Measurements from ENCODE around the gene CAMTA1. TPM values are rescaled to one million over a fixed set of nuclear protein-coding genes. Genes with fewer than 3 reads are reported as not detected.

CAMTA1 gene
- polyA plus RNA-seq, 1 of the 3 experiments (the other 2 are of a cell fraction) = 63.1 TPM

DNA sequence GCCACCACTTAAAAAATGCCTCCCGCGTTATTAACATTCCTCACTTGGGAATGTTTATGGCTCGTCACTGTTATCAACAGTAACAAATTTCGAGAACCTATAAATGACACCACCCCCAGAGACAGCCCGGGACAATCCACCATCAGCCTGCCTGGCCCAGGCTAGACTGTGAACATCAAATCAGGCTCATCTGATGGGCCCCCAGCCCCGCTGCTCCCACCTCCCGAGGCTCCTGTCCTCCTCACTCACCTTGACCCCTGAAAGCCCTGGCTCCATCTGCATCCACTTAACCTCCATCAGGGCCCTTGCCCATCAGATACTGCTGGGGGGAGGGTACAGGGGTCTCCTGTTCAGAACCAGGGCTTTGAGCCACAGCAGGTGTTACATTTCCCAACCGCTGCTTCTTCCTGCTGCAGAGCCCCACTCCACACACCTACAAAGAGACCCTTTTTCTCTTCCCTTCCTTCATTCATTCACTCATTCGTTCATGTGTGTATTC lies 829.4 kb downstream of the CAMTA1 start:
- Histone ChIP-seq H2AFZ (ENCODE audit: low read depth) (no peak overlapping the region), H3K27ac (ENCODE audit: low read depth in 2 of 2, low read length in 1 of 2) (peak overlapping the region in 1 of 2 experiments; percentile 60; a peak in 2 of 4 replicates), H3K9me2 (no peaks in the 10 kb centered on the region), H3K27me3 (ENCODE audit: insufficient read depth) (no peaks in the 10 kb centered on the region), H3K9me3 (no peaks in the 10 kb centered on the region), H3K79me2 (ENCODE audit: insufficient read depth) (no peaks in the 10 kb centered on the region), H3K4me3 (ENCODE audit: low read depth in 2 of 2, low read length in 1 of 2) (no peak overlapping the region), H3K9ac (no peak overlapping the region), H3K36me3 (replicated peaks in 1 of 2; ENCODE audit: control insufficient read depth in 1 of 2, insufficient read depth in 2 of 2, low read length in 1 of 2) (no peaks in the 10 kb centered on the region), H3K4me1 (ENCODE audit: control insufficient read depth in 1 of 2, insufficient read depth in 2 of 2, low read depth in 1 of 2, low read length in 1 of 2) (peaks cover 0 to 65% of the 10 kb centered on the region in 2 experiments; a peak in 2 of 4 replicates), H4K20me1 (ENCODE audit: insufficient read depth) (no peaks in the 10 kb centered on the region), H3F3A (replicated peaks; ENCODE audit: insufficient read depth) (no peaks in the 10 kb centered on the region), H3K4me2 (no peak overlapping the region)
- POLR2A ChIA-PET = interaction anchor here (1.6 kb wide), 1 partner anchor 14 kb away, joined by 8 read pairs; no protein-coding TSS in a partner anchor
- DNase-seq = peak; percentile 73
- TF ChIP-seq, protein P1, sequence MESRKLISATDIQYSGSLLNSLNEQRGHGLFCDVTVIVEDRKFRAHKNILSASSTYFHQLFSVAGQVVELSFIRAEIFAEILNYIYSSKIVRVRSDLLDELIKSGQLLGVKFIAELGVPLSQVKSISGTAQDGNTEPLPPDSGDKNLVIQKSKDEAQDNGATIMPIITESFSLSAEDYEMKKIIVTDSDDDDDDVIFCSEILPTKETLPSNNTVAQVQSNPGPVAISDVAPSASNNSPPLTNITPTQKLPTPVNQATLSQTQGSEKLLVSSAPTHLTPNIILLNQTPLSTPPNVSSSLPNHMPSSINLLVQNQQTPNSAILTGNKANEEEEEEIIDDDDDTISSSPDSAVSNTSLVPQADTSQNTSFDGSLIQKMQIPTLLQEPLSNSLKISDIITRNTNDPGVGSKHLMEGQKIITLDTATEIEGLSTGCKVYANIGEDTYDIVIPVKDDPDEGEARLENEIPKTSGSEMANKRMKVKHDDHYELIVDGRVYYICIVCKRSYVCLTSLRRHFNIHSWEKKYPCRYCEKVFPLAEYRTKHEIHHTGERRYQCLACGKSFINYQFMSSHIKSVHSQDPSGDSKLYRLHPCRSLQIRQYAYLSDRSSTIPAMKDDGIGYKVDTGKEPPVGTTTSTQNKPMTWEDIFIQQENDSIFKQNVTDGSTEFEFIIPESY (IDR thresholded peaks at IDR 0.05; ENCODE audit: borderline replicate concordance, low read depth) = no peak
- TF ChIP-seq MXI1 (IDR thresholded peaks at IDR 0.05; ENCODE audit: low read depth, low read length) (no peak), RAD21 (IDR thresholded peaks at IDR 0.05; ENCODE audit: low read length) (no peak), CHD2 (IDR thresholded peaks at IDR 0.05; ENCODE audit: low read length, partially characterized antibody) (peak; percentile 51), YY1 (IDR thresholded peaks at IDR 0.05; ENCODE audit: low read depth) (no peak), EP300 (IDR thresholded peaks at IDR 0.05; ENCODE audit: borderline replicate concordance in 1 of 2, low read depth in 1 of 2, low read length in 1 of 2) (peak in 1 of 2 experiments; percentile 79; a peak in 2 of 4 replicates), TAF1 (IDR thresholded peaks at IDR 0.05; ENCODE audit: borderline replicate concordance, low read depth, low read length) (no peak), NRF1 (IDR thresholded peaks at IDR 0.05; ENCODE audit: low read depth, low read length) (no peak), JUND (IDR thresholded peaks at IDR 0.05) (no peak), NFIC (IDR thresholded peaks at IDR 0.05; ENCODE audit: borderline replicate concordance) (no peak), ELF1 (IDR thresholded peaks at IDR 0.05) (no peak), GABPA (IDR thresholded peaks at IDR 0.05; ENCODE audit: low read depth) (no peak), SIN3A (IDR thresholded peaks at IDR 0.05; ENCODE audit: borderline replicate concordance, low read depth, low read length) (no peak), FOSL2 (IDR thresholded peaks at IDR 0.05; ENCODE audit: borderline replicate concordance, low read depth) (no peak), FOXJ3 (CRISPR knock-in tag; IDR thresholded peaks at IDR 0.05) (no peak), GATA2 (CRISPR knock-in tag; IDR thresholded peaks at IDR 0.05) (peak; percentile 72), EZH2phosphoT487 (IDR thresholded peaks at IDR 0.05; ENCODE audit: borderline replicate concordance, low read depth) (no peak), FOXM1 (IDR thresholded peaks at IDR 0.05; ENCODE audit: low read depth) (no peak)
- TF ChIP-seq, protein P2, sequence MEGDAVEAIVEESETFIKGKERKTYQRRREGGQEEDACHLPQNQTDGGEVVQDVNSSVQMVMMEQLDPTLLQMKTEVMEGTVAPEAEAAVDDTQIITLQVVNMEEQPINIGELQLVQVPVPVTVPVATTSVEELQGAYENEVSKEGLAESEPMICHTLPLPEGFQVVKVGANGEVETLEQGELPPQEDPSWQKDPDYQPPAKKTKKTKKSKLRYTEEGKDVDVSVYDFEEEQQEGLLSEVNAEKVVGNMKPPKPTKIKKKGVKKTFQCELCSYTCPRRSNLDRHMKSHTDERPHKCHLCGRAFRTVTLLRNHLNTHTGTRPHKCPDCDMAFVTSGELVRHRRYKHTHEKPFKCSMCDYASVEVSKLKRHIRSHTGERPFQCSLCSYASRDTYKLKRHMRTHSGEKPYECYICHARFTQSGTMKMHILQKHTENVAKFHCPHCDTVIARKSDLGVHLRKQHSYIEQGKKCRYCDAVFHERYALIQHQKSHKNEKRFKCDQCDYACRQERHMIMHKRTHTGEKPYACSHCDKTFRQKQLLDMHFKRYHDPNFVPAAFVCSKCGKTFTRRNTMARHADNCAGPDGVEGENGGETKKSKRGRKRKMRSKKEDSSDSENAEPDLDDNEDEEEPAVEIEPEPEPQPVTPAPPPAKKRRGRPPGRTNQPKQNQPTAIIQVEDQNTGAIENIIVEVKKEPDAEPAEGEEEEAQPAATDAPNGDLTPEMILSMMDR (IDR thresholded peaks at IDR 0.05) = no peak
- TF ChIP-seq, protein P3, sequence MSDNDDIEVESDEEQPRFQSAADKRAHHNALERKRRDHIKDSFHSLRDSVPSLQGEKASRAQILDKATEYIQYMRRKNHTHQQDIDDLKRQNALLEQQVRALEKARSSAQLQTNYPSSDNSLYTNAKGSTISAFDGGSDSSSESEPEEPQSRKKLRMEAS (IDR thresholded peaks at IDR 0.05; ENCODE audit: low read depth) = no peak
- TF ChIP-seq, protein P4, sequence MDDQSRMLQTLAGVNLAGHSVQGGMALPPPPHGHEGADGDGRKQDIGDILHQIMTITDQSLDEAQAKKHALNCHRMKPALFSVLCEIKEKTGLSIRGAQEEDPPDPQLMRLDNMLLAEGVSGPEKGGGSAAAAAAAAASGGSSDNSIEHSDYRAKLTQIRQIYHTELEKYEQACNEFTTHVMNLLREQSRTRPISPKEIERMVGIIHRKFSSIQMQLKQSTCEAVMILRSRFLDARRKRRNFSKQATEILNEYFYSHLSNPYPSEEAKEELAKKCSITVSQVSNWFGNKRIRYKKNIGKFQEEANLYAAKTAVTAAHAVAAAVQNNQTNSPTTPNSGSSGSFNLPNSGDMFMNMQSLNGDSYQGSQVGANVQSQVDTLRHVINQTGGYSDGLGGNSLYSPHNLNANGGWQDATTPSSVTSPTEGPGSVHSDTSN (IDR thresholded peaks at IDR 0.05) = no peak
- TF ChIP-seq, protein P5, sequence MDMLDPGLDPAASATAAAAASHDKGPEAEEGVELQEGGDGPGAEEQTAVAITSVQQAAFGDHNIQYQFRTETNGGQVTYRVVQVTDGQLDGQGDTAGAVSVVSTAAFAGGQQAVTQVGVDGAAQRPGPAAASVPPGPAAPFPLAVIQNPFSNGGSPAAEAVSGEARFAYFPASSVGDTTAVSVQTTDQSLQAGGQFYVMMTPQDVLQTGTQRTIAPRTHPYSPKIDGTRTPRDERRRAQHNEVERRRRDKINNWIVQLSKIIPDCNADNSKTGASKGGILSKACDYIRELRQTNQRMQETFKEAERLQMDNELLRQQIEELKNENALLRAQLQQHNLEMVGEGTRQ (IDR thresholded peaks at IDR 0.05; ENCODE audit: borderline replicate concordance, low read depth, low read length) = no peak
- 38% methylated on average over 8 of the region's 9 CpGs for WGBS (ENCODE audit: low lambda C conversion rate)
- CTCF ChIA-PET = no interaction called here
